GOT3 (cell line): ENCODE measurements around the gene TMPRSS13.

ENCODE experiments used
- DNase-seq: peaks from one replicate; lab custom pipeline; 2025; ENCODE audit warnings: mixed read lengths; lab: John Stamatoyannopoulos, UW

Gene TMPRSS13

GRCh38 chr11:117892651-117893050 is 36.6 kb downstream of the TMPRSS13 start:
- DNase-seq: no peak

GRCh38 chr11:117891362-117891761 is 37.8 kb downstream of the TMPRSS13 start:
- DNase-seq: no peak

- DNase-seq: no peak
These were observed 41.0 kb downstream of the TMPRSS13 start for GRCh38 chr11:117888139-117888566.

- no peak for DNase-seq
These were observed 41.6 kb downstream of the TMPRSS13 start for GRCh38 chr11:117887431-117888138.

- DNase-seq: no peak
These were observed 43.4 kb downstream of the TMPRSS13 start for GRCh38 chr11:117885777-117886176.

- no peak for DNase-seq
These were observed 44.2 kb downstream of the TMPRSS13 start for GRCh38 chr11:117884994-117885393.

- no peak for DNase-seq
These were observed 46.1 kb downstream of the TMPRSS13 start for GRCh38 chr11:117883063-117883462.

GRCh38 chr11:117882311-117882905 is 46.8 kb downstream of the TMPRSS13 start:
- no peak for DNase-seq

- no peak for DNase-seq
These were observed 48.0 kb downstream of the TMPRSS13 start for GRCh38 chr11:117881217-117881616.

GRCh38 chr11:117879516-117880480 is 49.4 kb downstream of the TMPRSS13 start:
- DNase-seq: no peak

- no peak for DNase-seq
These were observed 50.2 kb downstream of the TMPRSS13 start for GRCh38 chr11:117878939-117879475.

GRCh38 chr11:117878314-117878938 is 50.8 kb downstream of the TMPRSS13 start:
- DNase-seq: no peak

GRCh38 chr11:117877120-117877784 is 52.0 kb downstream of the TMPRSS13 start:
- no peak for DNase-seq

- DNase-seq: no peak
These were observed 52.7 kb downstream of the TMPRSS13 start, which contains the start of gene FXYD6 for GRCh38 chr11:117876341-117877119. FXYD6 (minus strand) TSS chr11:117876658; CDS start chr11:117842776, 33,882 bp downstream.

- DNase-seq: no peak
These were observed 53.2 kb downstream of the TMPRSS13 start for GRCh38 chr11:117876059-117876340.

GRCh38 chr11:117875382-117876058 is 53.7 kb downstream of the TMPRSS13 start:
- DNase-seq: no peak

- DNase-seq: no peak
These were observed 54.3 kb downstream of the TMPRSS13 start for GRCh38 chr11:117874910-117875381.

GRCh38 chr11:117874253-117874909 is 54.8 kb downstream of the TMPRSS13 start:
- no peak for DNase-seq

GRCh38 chr11:117873828-117874125 is 55.4 kb downstream of the TMPRSS13 start:
- DNase-seq: no peak
